CD4-positive, alpha-beta T cell treated with Interleukin-6 at 100 ng/mL for 8 hours (primary cell): Measurements from ENCODE around the gene MUC2.

Experiments used
- DNase-seq: peaks from one replicate; pipeline ENCODE4 v3.0.0-alpha.2; 2020; ENCODE audit warnings: mixed read lengths, low spot score

Gene MUC2

GRCh38 chr11:1087961-1088926, 13.6 kb downstream of the MUC2 start:
- DNase-seq = no peak

GRCh38 chr11:1088927-1089737, 14.5 kb downstream of the MUC2 start:
- no peak for DNase-seq

GRCh38 chr11:1089738-1090599, 15.3 kb downstream of the MUC2 start:
- no peak for DNase-seq

GRCh38 chr11:1090600-1091331, 16.1 kb downstream of the MUC2 start:
- DNase-seq = no peak

- no peak for DNase-seq
Observed at GRCh38 chr11:1091332-1092083, 16.8 kb downstream of the MUC2 start.

DNA sequence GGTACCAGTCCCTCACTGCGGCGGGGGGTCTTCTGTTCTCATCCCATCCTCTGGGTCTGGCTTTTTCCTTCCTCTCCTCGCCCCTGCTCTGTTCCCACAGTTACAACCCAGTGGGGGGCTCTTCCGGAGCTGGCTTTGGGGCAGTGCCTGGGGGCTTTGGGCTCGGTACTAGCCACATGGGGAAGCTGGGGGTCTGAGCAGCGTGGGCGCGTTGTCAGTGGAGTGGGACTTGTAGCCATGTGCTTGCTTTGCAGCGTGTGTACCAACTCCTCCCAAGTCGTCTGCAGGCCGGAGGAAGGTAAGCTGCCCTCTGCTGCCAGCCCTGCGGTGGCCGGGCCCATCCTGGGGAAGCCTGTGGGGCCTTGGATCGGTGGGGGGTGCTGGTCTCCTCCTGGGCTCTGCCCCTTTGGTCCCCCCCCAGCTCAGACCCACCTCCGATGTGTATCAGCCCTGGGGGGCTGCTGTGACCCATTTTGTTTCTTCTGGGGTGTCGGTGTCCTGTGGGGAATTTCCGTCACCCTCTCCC, 17.5 kb downstream of the MUC2 start:
- no peak for DNase-seq

DNA sequence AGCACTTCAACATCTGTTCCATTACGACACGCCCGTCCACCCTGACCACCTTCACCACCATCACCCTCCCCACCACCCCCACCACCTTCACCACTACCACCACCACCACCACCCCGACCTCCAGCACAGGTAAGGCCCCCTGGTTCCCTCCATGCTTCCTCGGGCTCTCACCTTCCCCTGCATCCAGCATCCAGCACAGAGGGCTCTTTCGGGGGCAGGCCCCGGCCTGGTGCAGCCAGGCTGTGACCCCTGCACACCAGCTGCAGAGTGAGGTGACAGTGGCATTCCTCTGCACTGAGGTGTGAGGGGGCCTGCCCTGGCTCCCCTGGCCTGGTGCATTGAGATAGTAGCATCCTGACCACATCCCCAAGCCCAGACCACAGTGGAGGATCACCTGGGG, 18.2 kb downstream of the MUC2 start:
- DNase-seq = no peak

DNA sequence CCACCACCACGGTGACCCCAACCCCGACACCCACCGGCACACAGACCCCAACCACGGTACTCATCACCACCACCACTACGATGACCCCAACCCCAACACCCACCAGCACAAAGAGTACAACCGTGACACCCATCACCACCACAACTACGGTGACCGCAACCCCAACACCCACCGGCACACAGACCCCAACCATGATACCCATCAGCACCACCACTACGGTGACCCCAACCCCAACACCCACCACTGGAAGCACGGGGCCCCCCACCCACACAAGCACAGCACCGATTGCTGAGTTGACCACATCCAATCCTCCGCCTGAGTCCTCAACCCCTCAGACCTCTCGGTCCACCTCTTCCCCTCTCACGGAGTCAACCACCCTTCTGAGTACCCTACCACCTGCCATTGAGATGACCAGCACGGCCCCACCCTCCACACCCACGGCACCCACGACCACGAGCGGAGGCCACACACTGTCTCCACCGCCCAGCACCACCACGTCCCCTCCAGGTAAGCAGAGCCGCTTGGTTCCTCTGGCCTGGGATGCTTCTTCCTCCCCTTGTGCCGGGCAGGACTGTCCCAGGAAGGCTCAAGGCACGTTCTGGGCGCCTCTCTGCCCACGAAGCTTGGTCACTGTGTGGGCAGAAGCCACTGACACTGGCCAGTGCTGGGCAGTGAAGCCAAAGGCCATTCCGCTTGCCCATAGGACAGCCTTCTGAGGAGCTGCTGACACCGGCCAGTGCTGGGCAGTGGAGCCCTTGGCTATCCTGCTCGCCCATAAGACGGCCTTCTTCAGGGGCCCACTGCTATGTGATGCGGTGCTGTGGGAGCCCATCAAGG, 25.1 kb downstream of the MUC2 start:
- no peak for DNase-seq

DNA sequence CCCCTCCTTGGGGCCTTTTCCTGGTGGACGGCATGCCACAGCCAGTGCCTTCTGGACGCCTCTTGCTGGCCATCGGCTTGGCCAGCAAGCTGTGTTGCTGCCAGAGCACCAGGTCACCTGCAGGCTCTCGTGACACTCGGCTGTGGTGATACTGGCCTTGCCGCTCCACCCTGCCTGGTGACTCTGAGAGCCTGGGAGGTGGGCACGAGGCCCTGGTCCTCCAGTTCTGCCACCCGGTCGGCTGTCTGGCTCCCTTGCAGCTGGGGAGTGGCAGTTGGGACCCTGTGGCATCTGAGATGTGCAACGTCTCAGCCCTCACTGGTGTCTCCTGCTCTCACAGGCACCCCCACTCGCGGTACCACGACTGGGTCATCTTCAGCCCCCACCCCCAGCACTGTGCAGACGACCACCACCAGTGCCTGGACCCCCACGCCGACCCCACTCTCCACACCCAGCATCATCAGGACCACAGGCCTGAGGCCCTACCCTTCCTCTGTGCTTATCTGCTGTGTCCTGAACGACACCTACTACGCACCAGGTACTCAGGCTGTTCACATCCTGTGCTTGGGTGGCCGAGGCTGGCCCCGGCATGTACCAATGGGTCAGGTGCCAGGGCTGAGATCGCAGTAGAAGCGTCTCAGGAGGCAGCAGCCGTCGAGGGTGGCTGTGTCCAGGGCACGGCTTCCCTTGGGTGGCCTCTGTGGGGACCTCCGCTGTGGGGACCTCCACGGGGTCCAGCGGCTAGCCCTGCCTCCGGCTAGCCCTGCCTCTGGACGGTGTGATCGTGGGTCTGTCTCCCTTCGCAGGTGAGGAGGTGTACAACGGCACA, 26.0 kb downstream of the MUC2 start:
- no peak for DNase-seq

DNA sequence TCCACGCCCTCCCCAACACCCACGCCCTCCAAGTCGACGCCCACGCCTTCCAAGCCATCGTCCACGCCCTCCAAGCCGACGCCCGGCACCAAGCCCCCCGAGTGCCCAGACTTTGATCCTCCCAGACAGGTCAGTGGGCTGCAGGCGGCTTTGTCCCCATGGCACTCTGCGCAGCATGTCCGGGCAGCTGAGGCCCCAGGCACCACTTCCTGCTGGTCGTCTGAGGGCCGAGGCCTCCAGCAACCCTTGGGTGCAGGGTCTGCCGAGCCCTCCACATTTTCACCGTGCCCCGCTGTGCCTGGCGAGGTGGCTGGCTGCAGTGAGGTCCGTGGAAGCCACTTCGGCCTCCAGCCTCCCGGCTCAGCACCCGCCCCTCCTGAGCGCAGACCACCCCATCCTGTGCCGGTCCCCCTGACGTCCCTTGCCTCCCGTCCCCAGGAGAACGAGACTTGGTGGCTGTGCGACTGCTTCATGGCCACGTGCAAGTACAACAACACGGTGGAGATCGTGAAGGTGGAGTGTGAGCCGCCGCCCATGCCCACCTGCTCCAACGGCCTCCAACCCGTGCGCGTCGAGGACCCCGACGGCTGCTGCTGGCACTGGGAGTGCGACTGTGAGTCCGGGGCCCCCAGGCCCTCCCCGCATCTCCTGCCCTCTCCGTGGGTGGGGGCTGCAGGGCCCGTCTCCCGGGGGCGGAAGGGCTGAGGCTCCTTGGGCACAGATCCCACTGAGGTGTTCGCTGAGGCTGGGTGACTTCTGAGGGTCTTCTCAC, 26.8 kb downstream of the MUC2 start:
- DNase-seq = no peak

DNA sequence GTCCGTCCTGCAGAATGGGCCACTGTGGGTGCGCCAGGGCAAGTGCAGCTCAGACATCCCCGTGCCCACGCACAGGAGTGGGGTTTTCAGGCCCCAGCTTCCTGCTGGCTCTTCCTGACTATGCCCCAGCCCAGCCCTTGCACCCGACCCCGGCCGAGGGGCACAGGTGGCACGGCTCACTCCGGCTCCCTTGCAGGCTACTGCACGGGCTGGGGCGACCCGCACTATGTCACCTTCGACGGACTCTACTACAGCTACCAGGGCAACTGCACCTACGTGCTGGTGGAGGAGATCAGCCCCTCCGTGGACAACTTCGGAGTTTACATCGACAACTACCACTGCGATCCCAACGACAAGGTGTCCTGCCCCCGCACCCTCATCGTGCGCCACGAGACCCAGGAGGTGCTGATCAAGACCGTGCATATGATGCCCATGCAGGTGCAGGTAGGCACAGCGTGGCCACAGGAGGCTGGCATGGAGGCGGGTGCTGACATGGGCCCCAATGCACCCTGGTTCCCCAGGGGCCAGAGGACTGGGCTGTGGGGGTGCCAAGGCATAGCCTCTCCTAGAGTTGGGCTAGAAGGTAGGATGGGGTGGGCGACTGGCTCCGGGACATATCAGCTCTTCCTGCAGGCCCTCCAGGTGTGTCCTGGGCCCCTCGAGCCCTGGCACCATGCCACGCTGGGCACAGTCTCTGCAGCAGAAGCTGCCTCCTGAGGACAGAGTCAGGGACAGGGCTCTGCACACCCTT, 27.7 kb downstream of the MUC2 start:
- DNase-seq = no peak

DNA sequence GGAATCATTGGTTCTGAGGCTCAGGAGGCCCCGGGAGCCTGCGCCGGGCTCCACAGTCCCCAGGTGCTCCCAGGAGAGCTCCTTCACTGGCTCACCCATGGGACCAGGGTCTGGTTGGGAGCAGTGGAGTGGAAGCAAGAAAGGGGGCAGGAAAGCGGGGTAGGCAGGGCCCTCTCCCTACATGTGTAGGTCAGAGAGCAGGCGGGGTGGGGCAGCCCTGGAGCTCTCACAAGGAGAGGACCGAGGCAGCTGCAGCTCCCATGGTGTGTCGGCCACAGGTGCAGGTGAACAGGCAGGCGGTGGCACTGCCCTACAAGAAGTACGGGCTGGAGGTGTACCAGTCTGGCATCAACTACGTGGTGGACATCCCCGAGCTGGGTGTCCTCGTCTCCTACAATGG, 28.3 kb downstream of the MUC2 start:
- DNase-seq = no peak

GRCh38 chr11:1103401-1104360, 29.0 kb downstream of the MUC2 start:
- no peak for DNase-seq

- no peak for DNase-seq
Observed at GRCh38 chr11:1104411-1105182, 29.9 kb downstream of the MUC2 start.

DNA sequence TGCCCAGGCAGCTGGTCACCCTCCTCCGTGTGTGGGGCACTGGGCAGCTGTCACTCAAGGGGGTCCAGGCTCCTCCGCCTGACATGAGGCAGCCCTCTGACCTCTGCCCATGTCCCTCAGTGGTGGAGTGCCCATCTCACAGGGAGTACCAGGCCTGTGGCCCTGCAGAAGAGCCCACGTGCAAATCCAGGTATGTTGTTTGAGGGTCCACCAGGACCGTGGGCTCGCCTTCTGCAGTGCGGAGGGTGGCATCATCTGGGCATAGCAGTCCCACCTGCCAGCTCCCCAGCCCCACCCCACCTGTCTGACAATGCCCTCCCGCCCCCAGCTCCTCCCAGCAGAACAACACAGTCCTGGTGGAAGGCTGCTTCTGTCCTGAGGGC, 30.5 kb downstream of the MUC2 start:
- DNase-seq = no peak
